Measurements from ENCODE around the gene PCDH1. TPM values are rescaled to one million over a fixed set of nuclear protein-coding genes. Genes with fewer than 3 reads are reported as not detected.

Gene PCDH1
- 0.52 and 1.1 TPM in 2 replicates for total RNA-seq

DNA sequence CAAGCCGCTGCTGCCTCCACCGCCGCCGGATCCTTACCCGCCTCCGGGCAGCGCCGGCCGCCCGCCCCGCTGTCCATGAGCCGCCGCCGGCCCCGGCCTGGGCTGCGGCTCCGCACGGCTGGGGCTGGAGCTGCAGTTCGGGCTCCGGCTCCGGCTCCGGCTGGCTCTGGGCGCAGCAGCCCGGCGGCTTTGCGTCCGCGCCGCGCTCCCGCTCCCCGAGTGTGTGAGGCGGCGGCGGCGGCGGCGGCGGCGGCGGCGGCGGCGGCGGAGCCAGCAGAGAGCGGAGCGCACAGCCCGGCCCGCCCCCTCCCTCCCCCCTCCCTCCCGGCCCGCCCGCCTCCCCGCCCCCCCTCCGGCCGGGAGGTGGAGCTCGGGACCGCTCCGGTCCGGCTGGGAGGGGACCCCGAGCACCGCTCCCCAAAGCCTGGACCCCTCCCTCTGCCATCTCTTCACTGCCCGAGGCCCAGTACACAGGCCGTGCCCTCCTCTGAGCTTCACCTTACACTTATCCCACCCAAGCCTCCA is at the start of gene PCDH1:
Gene PCDH1 (minus strand): TSS at position 225 of the 525 bp plus-strand sequence. CDS start 148 bp downstream, at position 77.

DNA sequence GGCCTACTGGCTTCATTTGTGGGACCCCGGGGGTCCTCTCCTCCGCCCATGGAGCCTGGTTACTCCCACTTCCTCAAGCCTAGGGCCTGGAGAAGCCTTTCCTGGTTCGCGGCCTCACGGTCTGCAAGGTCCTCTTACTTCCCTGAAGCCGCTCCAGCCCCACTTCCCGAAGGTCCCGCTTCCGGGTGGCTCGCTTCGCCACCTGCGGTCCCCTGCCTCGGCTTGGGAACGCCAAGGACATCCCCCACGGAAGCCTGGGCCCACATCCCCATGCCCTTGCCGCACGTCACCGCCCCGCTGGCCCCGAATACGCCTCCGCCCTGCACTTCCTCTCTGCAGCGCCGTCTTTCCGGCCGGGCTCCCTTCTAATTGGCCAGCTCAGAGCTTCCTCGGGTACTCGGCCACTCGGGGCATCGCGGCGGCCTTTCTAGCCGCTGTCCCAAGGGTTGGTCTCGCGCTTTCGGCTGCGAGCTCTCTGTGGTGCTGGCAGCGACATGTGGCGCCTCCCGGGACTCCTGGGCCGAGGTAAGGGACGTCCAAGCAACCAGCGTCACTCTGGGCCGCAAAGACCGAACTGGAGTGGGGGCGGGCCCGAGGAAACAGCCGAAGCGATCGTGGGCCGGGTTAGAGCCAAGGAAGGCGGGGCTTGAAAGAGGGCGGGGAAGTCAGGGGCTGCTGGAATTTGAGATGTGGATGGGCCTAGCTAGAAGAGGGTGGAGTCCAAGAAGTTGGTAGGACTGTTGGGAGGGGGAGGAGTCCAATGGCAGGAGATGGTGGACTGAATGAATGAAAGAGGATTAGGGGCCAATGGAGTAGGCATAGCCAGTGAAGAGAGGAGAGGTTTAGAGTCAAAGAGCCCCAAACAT is 45.5 kb upstream of the PCDH1 start, which contains the start of gene DELE1:
Gene DELE1 (plus strand): TSS at position 424 of the 866 bp plus-strand sequence. CDS start 71 bp downstream, at position 495.

Other genes with a start within 250 kb of the PCDH1 start
- 48.6 and 49.3 TPM in 2 replicates for gene HDAC3, start 241.6 kb downstream of the PCDH1 start, total RNA-seq
- gene RELL2, start 241.4 kb downstream of the PCDH1 start, total RNA-seq: 1.8 and 2.0 TPM in 2 replicates
- gene FCHSD1, start 227.0 kb downstream of the PCDH1 start, total RNA-seq: 20.2 and 29.4 TPM in 2 replicates
- gene ARAP3, start 196.2 kb downstream of the PCDH1 start, total RNA-seq: 3.8 and 4.4 TPM in 2 replicates
- gene DELE1, start 45.5 kb upstream of the PCDH1 start, total RNA-seq: 44.5 and 56.1 TPM in 2 replicates
- 1.0 and 2.8 TPM in 2 replicates for gene PCDH12, start 79.8 kb upstream of the PCDH1 start, total RNA-seq
- gene RNF14, start 90.7 kb upstream of the PCDH1 start, total RNA-seq: 89.4 and 109 TPM in 2 replicates
- gene GNPDA1, start 134.6 kb upstream of the PCDH1 start, total RNA-seq: 77.2 and 82.5 TPM in 2 replicates
- 115 and 130 TPM in 2 replicates for gene NDFIP1, start 230.4 kb upstream of the PCDH1 start, total RNA-seq